Vagina (tissue), 2 donors: ENCODE data around the gene CDC27.

Experiments
- CTCF ChIP-seq, 3 experiments: fragments of 450-650 bp in 2 of 3; fragments of 200-600 bp in 1 of 3; sonication (generic) in 1 of 3; IDR thresholded peaks; one replicate each; pipeline ENCODE4 v1.5.1; 2017 to 2019; ENCODE audit warnings: antibody characterized with exemption in 3 of 3, mild to moderate bottlenecking in 2 of 3, moderate library complexity in 2 of 3
- POLR2A ChIP-seq, 2 donors: fragments of 450-650 bp; IDR thresholded peaks; one replicate each; pipeline ENCODE4 v1.6.1; 2017; ENCODE audit warnings: antibody characterized with exemption in 2 of 2, mild to moderate bottlenecking in 2 of 2, moderate library complexity in 2 of 2
- POLR2AphosphoS5 ChIP-seq, 2 donors: sonication (generic); formaldehyde crosslinking; IDR thresholded peaks; one replicate each; pipeline ENCODE4 v1.9.0; 2017; ENCODE audit warnings: antibody characterized with exemption in 2 of 2, mild to moderate bottlenecking in 2 of 2, low read depth in 1 of 2; ENCODE audit not compliant: insufficient read depth in 1 of 2

- TF ChIP-seq POLR2AphosphoS5 (IDR thresholded peaks at IDR 0.05; ENCODE audit: insufficient read depth in 1 of 2, low read depth in 1 of 2) (no peak), POLR2A (IDR thresholded peaks at IDR 0.05) (no peak), CTCF (IDR thresholded peaks at IDR 0.05) (no peak)
Observed at GRCh38 chr17:47204722-47205418, 15.8 kb upstream of the CDC27 start.
